Neuron (in vitro differentiated cells): ENCODE data around the gene KMT2D.

Source experiments
- H2AFZ ChIP-seq: one replicate; pipeline ENCODE4 v1.6.1; 2013; ENCODE audit warnings: low read depth, mild to moderate bottlenecking, inconsistent platforms, low read length, moderate library complexity
- H3K27me3 ChIP-seq: one replicate; pipeline ENCODE4 v1.6.1; 2013; ENCODE audit warnings: low read length; ENCODE audit not compliant: insufficient read depth
- H3K36me3 ChIP-seq: one replicate; pipeline ENCODE4 v1.6.1; 2013; ENCODE audit warnings: low read length; ENCODE audit not compliant: insufficient read depth
- H3K4me1 ChIP-seq: one replicate; pipeline ENCODE4 v1.6.1; 2013; ENCODE audit warnings: low read length; ENCODE audit not compliant: insufficient read depth
- H3K4me3 ChIP-seq: 2 replicates; pipeline ENCODE4 v1.5.1; 2013; ENCODE audit warnings: mild to moderate bottlenecking, low read length, moderate library complexity
- H3K9me3 ChIP-seq: one replicate; pipeline ENCODE4 v1.6.1; 2013; ENCODE audit warnings: low read length

Gene KMT2D

GRCh38 chr12:49060237-49061156, at the start of gene KMT2D:
Gene KMT2D (minus strand): TSS chr12:49060794. CDS start chr12:49055324, 5,470 bp downstream.
- Histone ChIP-seq H3K4me1 (peaks cover 41% of the 10 kb centered on the region), H2AFZ (peak within 1 kb of the TSS; percentile 98), H3K9me3 (no peaks in the 10 kb centered on the region), H3K36me3 (peaks cover 8% of the 10 kb centered on the region), H3K27me3 (no peaks in the 10 kb centered on the region), H3K4me3 (peak within 1 kb of the TSS; percentile 95)

- no peaks in the 10 kb centered on the region for H3K9me3 ChIP-seq
- H3K4me1 ChIP-seq = peaks cover 11% of the 10 kb centered on the region
- peak overlapping the region; percentile 95 for H3K4me3 ChIP-seq
- H2AFZ ChIP-seq = peak overlapping the region; percentile 81
- H3K27me3 ChIP-seq = no peaks in the 10 kb centered on the region
- peaks cover 21% of the 10 kb centered on the region for H3K36me3 ChIP-seq
These were observed 49.3 kb upstream of the KMT2D start for GRCh38 chr12:49109641-49110463.

- H3K36me3 ChIP-seq = peaks cover 30% of the 10 kb centered on the region
- peaks cover 11% of the 10 kb centered on the region for H3K4me1 ChIP-seq
- H3K9me3 ChIP-seq = no peaks in the 10 kb centered on the region
- no peak overlapping the region for H2AFZ ChIP-seq
- no peaks in the 10 kb centered on the region for H3K27me3 ChIP-seq
- H3K4me3 ChIP-seq = peak overlapping the region; percentile 95
These were observed 48.4 kb upstream of the KMT2D start for GRCh38 chr12:49108958-49109404.

- H3K36me3 ChIP-seq = peaks cover 62% of the 10 kb centered on the region
- no peaks in the 10 kb centered on the region for H3K9me3 ChIP-seq
These were observed 45.0 kb upstream of the KMT2D start for GRCh38 chr12:49105504-49106084.

GRCh38 chr12:49104822-49105221, 44.2 kb upstream of the KMT2D start:
- no peak overlapping the region for H3K4me3 ChIP-seq
- peaks cover 11% of the 10 kb centered on the region for H3K4me1 ChIP-seq
- peaks cover 70% of the 10 kb centered on the region for H3K36me3 ChIP-seq
- H3K27me3 ChIP-seq = no peaks in the 10 kb centered on the region
- H3K9me3 ChIP-seq = no peaks in the 10 kb centered on the region
- no peak overlapping the region for H2AFZ ChIP-seq

More at GRCh38 chr12:49105504-49106084, 45.0 kb upstream of the KMT2D start:
- no peak overlapping the region for H3K4me3 ChIP-seq
- no peaks in the 10 kb centered on the region for H3K27me3 ChIP-seq
- peaks cover 11% of the 10 kb centered on the region for H3K4me1 ChIP-seq
- no peak overlapping the region for H2AFZ ChIP-seq

- no peaks in the 10 kb centered on the region for H3K4me1 ChIP-seq
- H3K27me3 ChIP-seq = no peaks in the 10 kb centered on the region
- peaks cover 84% of the 10 kb centered on the region for H3K36me3 ChIP-seq
- no peak overlapping the region for H3K4me3 ChIP-seq
- H2AFZ ChIP-seq = no peak overlapping the region
- no peaks in the 10 kb centered on the region for H3K9me3 ChIP-seq
These were observed 39.8 kb upstream of the KMT2D start for GRCh38 chr12:49100380-49100779.

- no peak overlapping the region for H2AFZ ChIP-seq
- no peaks in the 10 kb centered on the region for H3K9me3 ChIP-seq
- H3K36me3 ChIP-seq = peaks cover 68% of the 10 kb centered on the region
- no peak overlapping the region for H3K4me3 ChIP-seq
- peaks cover 5% of the 10 kb centered on the region for H3K27me3 ChIP-seq
- H3K4me1 ChIP-seq = peaks cover 4% of the 10 kb centered on the region
These were observed 38.1 kb upstream of the KMT2D start for GRCh38 chr12:49098703-49099102.

GRCh38 chr12:49098035-49098451, 37.4 kb upstream of the KMT2D start:
- H3K9me3 ChIP-seq = no peaks in the 10 kb centered on the region
- H3K27me3 ChIP-seq = peaks cover 10% of the 10 kb centered on the region
- H2AFZ ChIP-seq = no peak overlapping the region
- H3K4me1 ChIP-seq = peaks cover 4% of the 10 kb centered on the region
- H3K4me3 ChIP-seq = no peak overlapping the region
- H3K36me3 ChIP-seq = peaks cover 61% of the 10 kb centered on the region

GRCh38 chr12:49097381-49097780, 36.8 kb upstream of the KMT2D start:
- no peaks in the 10 kb centered on the region for H3K9me3 ChIP-seq
- H2AFZ ChIP-seq = no peak overlapping the region
- peaks cover 14% of the 10 kb centered on the region for H3K27me3 ChIP-seq
- H3K4me1 ChIP-seq = peaks cover 10% of the 10 kb centered on the region
- H3K36me3 ChIP-seq = peaks cover 55% of the 10 kb centered on the region
- H3K4me3 ChIP-seq = no peak overlapping the region

- H3K4me3 ChIP-seq = no peak overlapping the region
- H3K27me3 ChIP-seq = peaks cover 29% of the 10 kb centered on the region
- peaks cover 26% of the 10 kb centered on the region for H3K4me1 ChIP-seq
- H3K36me3 ChIP-seq = peaks cover 32% of the 10 kb centered on the region
- no peak overlapping the region for H2AFZ ChIP-seq
- no peaks in the 10 kb centered on the region for H3K9me3 ChIP-seq
These were observed 34.4 kb upstream of the KMT2D start for GRCh38 chr12:49094975-49095365.

- H3K4me3 ChIP-seq = no peak within 1 kb of the TSS
- no peak within 1 kb of the TSS for H2AFZ ChIP-seq
- peaks cover 32% of the 10 kb centered on the region for H3K4me1 ChIP-seq
- H3K27me3 ChIP-seq = peaks cover 35% of the 10 kb centered on the region
- H3K9me3 ChIP-seq = no peaks in the 10 kb centered on the region
- H3K36me3 ChIP-seq = peaks cover 28% of the 10 kb centered on the region
These were observed 33.8 kb upstream of the KMT2D start, which contains the start of gene DHH for GRCh38 chr12:49094160-49094974. Gene DHH (minus strand): TSS chr12:49094801. CDS start chr12:49094512, 289 bp downstream.

- peaks cover 41% of the 10 kb centered on the region for H3K27me3 ChIP-seq
- H3K4me3 ChIP-seq = no peak overlapping the region
These were observed 33.2 kb upstream of the KMT2D start for GRCh38 chr12:49093792-49094159.

More at GRCh38 chr12:49093792-49094159, 33.2 kb upstream of the KMT2D start:
- Histone ChIP-seq H2AFZ (no peak overlapping the region), H3K9me3 (no peaks in the 10 kb centered on the region), H3K4me1 (peaks cover 32% of the 10 kb centered on the region), H3K36me3 (peaks cover 22% of the 10 kb centered on the region)
